ENCODE data around the gene PDCD1LG2.

Gene PDCD1LG2

DNA sequence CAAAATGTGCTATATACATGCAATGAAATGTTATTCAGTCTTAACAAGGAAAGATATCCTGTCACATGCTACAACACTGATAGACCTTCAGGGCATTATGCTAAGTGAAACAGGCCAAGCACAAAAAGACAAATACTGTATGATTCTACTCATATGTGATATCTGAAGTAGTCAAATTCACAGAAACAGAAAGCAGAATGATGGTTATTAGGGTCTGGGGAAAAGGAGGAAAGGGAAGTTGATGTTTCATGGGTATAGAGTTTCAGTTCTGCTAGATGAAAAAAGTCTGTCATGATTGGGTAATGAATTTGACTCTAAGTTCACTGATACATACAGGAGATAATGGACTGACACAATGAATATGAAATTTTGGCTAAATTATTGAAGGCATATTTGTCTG, 107.4 kb downstream of the PDCD1LG2 start:
- DNase-seq = no peak

DNA sequence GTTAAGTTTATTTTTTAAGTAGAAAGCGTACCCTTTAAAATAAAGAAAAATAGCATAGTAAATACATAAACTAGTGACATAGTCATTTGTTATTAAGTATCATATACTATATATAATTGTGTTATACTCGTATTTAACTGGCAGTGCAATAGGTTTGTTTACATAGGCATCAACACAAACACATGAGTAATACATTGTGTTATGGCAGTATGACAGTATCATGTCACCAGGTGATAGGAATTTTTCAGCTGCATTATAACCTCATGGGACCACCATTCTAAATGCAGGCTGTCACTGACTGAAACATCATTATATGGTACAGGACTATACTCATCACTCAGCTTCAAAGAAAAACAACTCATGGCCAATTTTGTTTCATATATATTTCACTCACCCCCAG, 110.2 kb downstream of the PDCD1LG2 start:
- no peak for DNase-seq

All from NCI-H69 (cell line).